ENCODE results near the gene UCKL1.

UCKL1 gene

GRCh38 chr20:63966944-63967322 lies 10.7 kb upstream of the UCKL1 start:
- no peak for DNase-seq (ENCODE audit: low read depth)
- no peak overlapping the region for H3K4me3 ChIP-seq (ENCODE audit: low read length)
- TF ChIP-seq, protein P1, sequence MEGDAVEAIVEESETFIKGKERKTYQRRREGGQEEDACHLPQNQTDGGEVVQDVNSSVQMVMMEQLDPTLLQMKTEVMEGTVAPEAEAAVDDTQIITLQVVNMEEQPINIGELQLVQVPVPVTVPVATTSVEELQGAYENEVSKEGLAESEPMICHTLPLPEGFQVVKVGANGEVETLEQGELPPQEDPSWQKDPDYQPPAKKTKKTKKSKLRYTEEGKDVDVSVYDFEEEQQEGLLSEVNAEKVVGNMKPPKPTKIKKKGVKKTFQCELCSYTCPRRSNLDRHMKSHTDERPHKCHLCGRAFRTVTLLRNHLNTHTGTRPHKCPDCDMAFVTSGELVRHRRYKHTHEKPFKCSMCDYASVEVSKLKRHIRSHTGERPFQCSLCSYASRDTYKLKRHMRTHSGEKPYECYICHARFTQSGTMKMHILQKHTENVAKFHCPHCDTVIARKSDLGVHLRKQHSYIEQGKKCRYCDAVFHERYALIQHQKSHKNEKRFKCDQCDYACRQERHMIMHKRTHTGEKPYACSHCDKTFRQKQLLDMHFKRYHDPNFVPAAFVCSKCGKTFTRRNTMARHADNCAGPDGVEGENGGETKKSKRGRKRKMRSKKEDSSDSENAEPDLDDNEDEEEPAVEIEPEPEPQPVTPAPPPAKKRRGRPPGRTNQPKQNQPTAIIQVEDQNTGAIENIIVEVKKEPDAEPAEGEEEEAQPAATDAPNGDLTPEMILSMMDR (conservative IDR thresholded peaks at IDR 0.05; ENCODE audit: low read depth, low read length), result no peak

DNA sequence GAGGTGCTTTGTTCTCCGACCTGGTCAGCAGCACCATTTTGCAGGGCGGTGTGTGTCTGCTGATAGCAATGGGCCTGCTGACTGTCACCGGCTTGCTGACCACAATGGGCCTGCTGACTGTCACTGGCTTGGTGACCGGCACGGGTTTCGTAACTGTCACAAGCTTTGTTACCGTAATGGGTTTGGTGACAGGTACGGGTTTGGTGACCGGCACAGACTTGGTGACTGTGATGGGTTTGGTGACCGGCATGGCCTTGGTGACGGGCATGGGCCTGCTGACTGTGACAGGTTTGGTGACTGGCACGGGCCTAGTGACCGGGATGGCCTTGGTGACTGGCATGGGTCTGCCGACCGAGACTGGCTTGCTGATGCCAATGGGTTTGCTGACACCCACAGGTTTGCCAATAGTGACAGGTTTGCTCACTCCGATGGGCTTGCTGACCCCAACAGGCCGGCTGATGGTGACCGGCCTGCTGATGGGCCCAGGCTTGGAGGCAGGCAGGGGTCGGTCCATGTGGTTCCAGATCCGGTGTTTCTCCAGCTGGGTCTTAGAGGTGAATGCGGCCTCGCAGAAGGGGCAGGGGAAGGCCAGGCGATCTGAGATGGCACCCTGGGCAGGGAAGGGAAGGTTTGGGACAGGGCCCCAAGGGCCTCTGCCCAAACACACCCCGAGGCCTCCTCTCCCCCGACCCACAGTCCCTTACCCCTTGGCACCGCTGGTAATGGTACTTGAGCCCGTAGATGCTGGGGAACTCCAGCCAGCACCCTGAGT lies 10.1 kb upstream of the UCKL1 start:
- TF ChIP-seq, protein P1 (conservative IDR thresholded peaks at IDR 0.05; ENCODE audit: low read depth, low read length), result no peak
- H3K4me3 ChIP-seq (ENCODE audit: low read length), result no peak overlapping the region
- no peak for DNase-seq (ENCODE audit: low read depth)

DNA sequence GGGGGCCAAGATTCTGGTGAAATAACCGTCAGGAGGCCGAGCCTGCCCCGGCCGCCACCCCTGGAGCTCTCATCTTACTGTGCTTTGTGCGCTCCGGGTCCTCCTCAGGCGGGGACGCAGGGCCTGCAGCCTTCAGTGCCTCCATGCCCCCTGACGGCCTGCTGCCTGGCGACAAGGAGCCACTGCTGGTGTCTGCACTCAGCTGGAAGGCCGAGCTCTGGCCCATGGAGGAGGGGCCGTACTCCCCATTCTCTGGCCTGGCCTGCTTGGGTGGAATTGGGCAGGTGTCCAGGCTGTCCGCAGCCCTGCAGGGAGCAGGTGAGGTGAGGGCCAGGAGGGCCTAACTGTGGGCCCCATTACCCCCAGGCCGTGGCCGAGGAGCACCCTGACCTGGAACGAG lies 8.2 kb upstream of the UCKL1 start:
- TF ChIP-seq, protein P1 (conservative IDR thresholded peaks at IDR 0.05; ENCODE audit: low read depth, low read length), result no peak
- no peak overlapping the region for H3K4me3 ChIP-seq (ENCODE audit: low read length)
- DNase-seq (ENCODE audit: low read depth), result no peak

DNA sequence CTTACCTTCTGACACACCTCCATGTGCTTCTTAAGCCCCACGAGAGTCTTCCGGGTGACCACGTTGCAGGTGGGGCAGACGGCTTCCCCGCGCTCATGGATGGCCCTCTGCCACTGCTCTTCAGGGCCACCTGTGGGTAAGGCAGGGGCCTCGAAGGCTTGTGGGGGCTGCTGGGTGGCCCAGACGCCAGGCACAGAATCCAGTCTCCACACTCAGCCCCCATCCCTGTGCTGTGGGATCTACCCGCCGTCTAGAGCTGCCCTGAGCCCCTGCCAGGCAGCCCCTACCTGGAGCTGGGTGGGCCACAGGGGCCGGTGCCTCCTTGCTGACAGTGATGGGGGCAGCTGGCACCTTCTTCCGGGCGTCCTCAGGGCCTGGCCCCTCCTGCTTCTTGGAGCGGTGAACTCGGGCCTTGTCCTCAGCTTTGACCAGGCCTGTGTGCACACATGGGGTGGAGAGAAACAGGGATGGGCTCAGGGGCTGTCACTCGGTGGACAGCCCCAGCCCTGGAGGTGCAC lies 7.6 kb upstream of the UCKL1 start:
- no peak for DNase-seq (ENCODE audit: low read depth)
- TF ChIP-seq, protein P1 (conservative IDR thresholded peaks at IDR 0.05; ENCODE audit: low read depth, low read length), result no peak
- no peak overlapping the region for H3K4me3 ChIP-seq (ENCODE audit: low read length)

GRCh38 chr20:63963348-63963741 lies 7.1 kb upstream of the UCKL1 start:
- TF ChIP-seq, protein P1 (conservative IDR thresholded peaks at IDR 0.05; ENCODE audit: low read depth, low read length), result no peak
- DNase-seq (ENCODE audit: low read depth), result no peak
- H3K4me3 ChIP-seq (ENCODE audit: low read length), result no peak overlapping the region

- DNase-seq (ENCODE audit: low read depth), result no peak
- no peak overlapping the region for H3K4me3 ChIP-seq (ENCODE audit: low read length)
- TF ChIP-seq, protein P1 (conservative IDR thresholded peaks at IDR 0.05; ENCODE audit: low read depth, low read length), result no peak
Measured at GRCh38 chr20:63962426-63963347, 6.5 kb upstream of the UCKL1 start.
